ENCODE measurements around the gene CHST13. TPM values are rescaled to one million over a fixed set of nuclear protein-coding genes. Genes with fewer than 3 reads are reported as not detected.

The CHST13 gene
- total and polyA plus RNA-seq, 2 donors (not counting 3 experiments of a cell fraction or from before 2014, with no cell fraction given): 0.04 TPM; not detected in 1

DNA sequence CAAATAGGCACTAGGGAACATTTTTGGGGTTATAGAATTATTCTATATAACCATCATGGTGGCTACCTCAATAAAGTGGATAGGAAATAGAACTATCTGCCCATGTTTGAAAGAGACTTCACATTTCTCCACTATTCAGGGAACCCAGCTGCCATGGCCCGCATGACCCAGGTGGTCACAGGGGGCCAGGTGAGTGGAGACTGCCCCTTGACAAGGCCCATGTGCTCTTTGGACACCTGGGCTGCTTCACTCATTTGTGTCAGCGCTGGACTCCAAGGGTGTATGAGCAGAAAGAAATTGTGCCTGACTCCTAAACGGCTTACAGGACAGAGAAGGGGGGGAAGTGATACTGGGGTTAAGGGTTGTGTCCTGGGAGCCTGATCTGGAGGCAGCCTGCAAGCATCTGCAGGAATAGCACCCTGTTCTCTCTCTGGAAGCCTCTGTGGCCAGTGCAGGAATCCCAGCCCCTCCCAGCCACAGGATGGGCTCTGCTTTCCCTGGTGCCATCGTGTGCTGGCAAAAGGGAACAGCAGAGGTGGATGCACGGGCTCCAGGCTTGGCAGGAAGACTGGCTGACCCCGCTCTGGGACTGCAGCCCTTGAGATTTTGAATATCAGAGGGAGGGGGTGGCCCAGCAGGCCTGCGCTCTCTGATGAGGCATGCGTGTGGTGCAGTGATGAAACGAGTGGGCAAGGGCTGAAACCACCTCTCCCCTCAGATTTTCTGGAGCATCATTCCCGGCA, 43.9 kb downstream of the CHST13 start:
- ChIA-PET CTCF (no interaction called here), POLR2A (no interaction called here)
- Histone ChIP-seq H3K4me2 (ENCODE audit: insufficient read depth, low read length) (no peak overlapping the region), H3K9ac (replicated peaks; ENCODE audit: extremely low read depth, insufficient read depth, low read length) (no peak overlapping the region), H3K9me1 (replicated peaks; ENCODE audit: control insufficient read depth, extremely low read depth, insufficient read depth, low read length) (no peaks in the 10 kb centered on the region), H3K4me3 (replicated peaks in 1 of 3; ENCODE audit: insufficient read depth in 1 of 3, low read depth in 1 of 3, low read length in 3 of 3) (no peak overlapping the region), H3K9me3 (replicated peaks; ENCODE audit: control insufficient read depth, insufficient read depth, low read length) (no peaks in the 10 kb centered on the region), H3K79me2 (ENCODE audit: control insufficient read depth, insufficient read depth, low read length) (no peaks in the 10 kb centered on the region), H3K4me1 (ENCODE audit: control insufficient read depth, extremely low read depth, insufficient read depth, low read length) (no peaks in the 10 kb centered on the region), H3K27ac (ENCODE audit: insufficient read depth, low read depth, low read length) (no peak overlapping the region), H2AFZ (ENCODE audit: low read depth, low read length) (no peak overlapping the region), H4K20me1 (replicated peaks; ENCODE audit: control insufficient read depth, extremely low read depth, insufficient read depth, low read length) (no peaks in the 10 kb centered on the region), H3K36me3 (ENCODE audit: control insufficient read depth in 2 of 2, extremely low read depth in 1 of 2, insufficient read depth in 2 of 2, low read length in 2 of 2) (no peaks in the 10 kb centered on the region), H3K27me3 (ENCODE audit: control insufficient read depth in 2 of 2, insufficient read depth in 2 of 2, low read length in 2 of 2) (peaks cover 11 to 24% of the 10 kb centered on the region in 2 experiments)
- TF ChIP-seq POLR2AphosphoS5 (IDR thresholded peaks at IDR 0.05; ENCODE audit: insufficient read depth, low read depth, low read length): no peak
- TF ChIP-seq JUN (IDR thresholded peaks at IDR 0.05; ENCODE audit: borderline replicate concordance, insufficient read depth, insufficient read length, low read depth): no peak
- TF ChIP-seq, protein P1, sequence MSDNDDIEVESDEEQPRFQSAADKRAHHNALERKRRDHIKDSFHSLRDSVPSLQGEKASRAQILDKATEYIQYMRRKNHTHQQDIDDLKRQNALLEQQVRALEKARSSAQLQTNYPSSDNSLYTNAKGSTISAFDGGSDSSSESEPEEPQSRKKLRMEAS (IDR thresholded peaks at IDR 0.05; ENCODE audit: insufficient read depth, insufficient read length): no peak
- TF ChIP-seq GATA2 (IDR thresholded peaks at IDR 0.05; ENCODE audit: insufficient read depth, insufficient read length, low read depth, low read length): no peak
- TF ChIP-seq, protein P2, sequence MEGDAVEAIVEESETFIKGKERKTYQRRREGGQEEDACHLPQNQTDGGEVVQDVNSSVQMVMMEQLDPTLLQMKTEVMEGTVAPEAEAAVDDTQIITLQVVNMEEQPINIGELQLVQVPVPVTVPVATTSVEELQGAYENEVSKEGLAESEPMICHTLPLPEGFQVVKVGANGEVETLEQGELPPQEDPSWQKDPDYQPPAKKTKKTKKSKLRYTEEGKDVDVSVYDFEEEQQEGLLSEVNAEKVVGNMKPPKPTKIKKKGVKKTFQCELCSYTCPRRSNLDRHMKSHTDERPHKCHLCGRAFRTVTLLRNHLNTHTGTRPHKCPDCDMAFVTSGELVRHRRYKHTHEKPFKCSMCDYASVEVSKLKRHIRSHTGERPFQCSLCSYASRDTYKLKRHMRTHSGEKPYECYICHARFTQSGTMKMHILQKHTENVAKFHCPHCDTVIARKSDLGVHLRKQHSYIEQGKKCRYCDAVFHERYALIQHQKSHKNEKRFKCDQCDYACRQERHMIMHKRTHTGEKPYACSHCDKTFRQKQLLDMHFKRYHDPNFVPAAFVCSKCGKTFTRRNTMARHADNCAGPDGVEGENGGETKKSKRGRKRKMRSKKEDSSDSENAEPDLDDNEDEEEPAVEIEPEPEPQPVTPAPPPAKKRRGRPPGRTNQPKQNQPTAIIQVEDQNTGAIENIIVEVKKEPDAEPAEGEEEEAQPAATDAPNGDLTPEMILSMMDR (IDR thresholded peaks at IDR 0.05; ENCODE audit: extremely low read depth in 1 of 2, insufficient read depth in 1 of 2, low read depth in 1 of 2, low read length in 2 of 2): no peak
- intact Hi-C loops (cut with micrococcal nuclease): no loop called here
- DNase-seq (ENCODE audit: low read depth, low spot score): no peak
- dilution Hi-C loops (cut with MboI; ENCODE audit: extremely low pct_ligation_motif_present, low sequenced_read_pairs): no loop called here
- BruUV-seq (replicated peaks): no TSS peak
- FAIRE-seq: no peak

All from endothelial cell of umbilical vein (primary cell).